Measurements from ENCODE around the gene GIMAP6.
"Not testable (repeated sequence)": the region's sequence is repeated elsewhere in the genome, so short reads cannot be mapped to it uniquely, and the experiment has no call there.

Gene GIMAP6

GRCh38 chr7:150585199-150585598 lies 47.0 kb downstream of the GIMAP6 start:
- DNase-seq (ENCODE audit: low spot score): no peak

GRCh38 chr7:150580638-150581394 lies 51.4 kb downstream of the GIMAP6 start:
- no peak for DNase-seq (ENCODE audit: low spot score)

GRCh38 chr7:150579979-150580637 lies 52.1 kb downstream of the GIMAP6 start:
- DNase-seq (ENCODE audit: low spot score): not testable (repeated sequence)
